HCT116 (cell line): ENCODE measurements around the gene EIPR1. TPM values are rescaled to one million over a fixed set of nuclear protein-coding genes. Genes with fewer than 3 reads are reported as not detected.

Experiments used
- ATAC-seq: fragments of 200-7000 bp; cut with Tn5 transposase; 2 replicates; pipeline ENCODE4 v1.9.1; 2020; ENCODE audit warnings: mild to moderate bottlenecking, moderate library complexity
- BruUV-seq: library from RNA; stranded (reverse); fragments of 400-500 nt; replicated peaks from 2 replicates; lab custom pipeline; 2021; lab: Mats Ljungman, UMichigan
- CTCF ChIA-PET: fragments of 300-600 bp; sonication (Branson Sonifier 250); formaldehyde crosslinking; loops from one replicate; lab custom pipeline; 2021; ENCODE audit warnings: antibody characterized with exemption; lab: Charles Lee
- POLR2A ChIA-PET: fragments of 300-600, 350-600 bp; sonication (Branson Sonifier 250); formaldehyde crosslinking; loops from one replicate; lab custom pipeline; 2021; ENCODE audit warnings: antibody characterized with exemption; lab: Charles Lee
- RAD21 ChIA-PET, 2 experiments: fragments of 300-600 bp; sonication (Branson Sonifier 250); formaldehyde crosslinking; loops; one replicate each; lab custom pipeline; 2023; ENCODE audit warnings: low total read pairs in 2 of 2; ENCODE audit not compliant: uncharacterized antibody in 2 of 2, unreplicated experiment in 2 of 2, low non-redundant PET in 1 of 2; lab: Charles Lee
- DNase-seq: peaks from one replicate; pipeline ENCODE4 v3.0.0-alpha.2; 2010; ENCODE audit warnings: low read depth, low spot score
- H2AFZ ChIP-seq: fragments of 200-600 bp; shearing (Covaris generic), sonication (generic); 2 replicates; pipeline ENCODE4 v1.6.1; 2017; ENCODE audit warnings: low read depth, mixed run types, mixed read lengths, antibody characterized with exemption, low read length; ENCODE audit not compliant: poor library complexity, severe bottlenecking
- H3K27ac ChIP-seq: 2 replicates; pipeline ENCODE4 v1.5.1; 2012; ENCODE audit warnings: low read depth, low read length
- H3K27me3 ChIP-seq: fragments of 200-600 bp; sonication (generic); 2 replicates; pipeline ENCODE4 v1.6.1; 2016; ENCODE audit warnings: mixed run types, low read length, mixed read lengths; ENCODE audit not compliant: insufficient read depth
- H3K36me3 ChIP-seq, 2 experiments: fragments of 200-500 bp in 1 of 2; fragments of 200-600 bp in 1 of 2; sonication (Bioruptor generic) in 1 of 2; sonication (generic) in 1 of 2; 2 replicates each; pipeline versions ENCODE4 v1.5.1 to v1.6.1; 2014 to 2016; ENCODE audit warnings: low read length in 2 of 2, inconsistent platforms in 1 of 2, mixed read lengths in 1 of 2, mixed run types in 1 of 2; ENCODE audit not compliant: insufficient read depth in 2 of 2, control insufficient read depth in 1 of 2
- H3K4me1 ChIP-seq, 2 experiments: fragments of 200-600 bp in 1 of 2; sonication (generic) in 1 of 2; 2 replicates each; pipeline versions ENCODE4 v1.5.1 to v1.6.1; 2012 to 2017; ENCODE audit warnings: low read length in 2 of 2, inconsistent platforms in 1 of 2, mild to moderate bottlenecking in 1 of 2, mixed read lengths in 1 of 2, mixed run types in 1 of 2, moderate library complexity in 1 of 2; ENCODE audit not compliant: insufficient read depth in 2 of 2, control insufficient read depth in 1 of 2
- H3K4me2 ChIP-seq: fragments of 200-600 bp; sonication (generic); 2 replicates; pipeline ENCODE4 v1.6.1; 2017; ENCODE audit warnings: mixed run types, low read length, mixed read lengths
- H3K4me3 ChIP-seq, 2 experiments: fragments of 200-600 bp in 1 of 2; sonication (generic) in 1 of 2; replicated peaks in 1 of 2; 2 replicates each; pipeline ENCODE4 v1.5.1; 2011 to 2016; ENCODE audit warnings: low read length in 2 of 2, control low read depth in 1 of 2, low read depth in 1 of 2, mild to moderate bottlenecking in 1 of 2, mixed read lengths in 1 of 2, mixed run types in 1 of 2
- H3K79me2 ChIP-seq: fragments of 200-600 bp; sonication (generic); 2 replicates; pipeline ENCODE4 v1.6.1; 2017; ENCODE audit warnings: mild to moderate bottlenecking, mixed run types, low read length, moderate library complexity, mixed read lengths; ENCODE audit not compliant: insufficient read depth
- H3K9ac ChIP-seq: fragments of 200-600 bp; sonication (generic); 2 replicates; pipeline ENCODE4 v1.6.1; 2016; ENCODE audit warnings: low read length, mixed read lengths
- H3K9me2 ChIP-seq: fragments of 200-600 bp; sonication (generic), shearing (Covaris generic); 2 replicates; pipeline ENCODE4 v1.6.1; 2017; ENCODE audit warnings: mixed run types, mild to moderate bottlenecking, moderate library complexity; ENCODE audit not compliant: insufficient read depth
- H3K9me3 ChIP-seq, 2 experiments: fragments of 200-500 bp in 1 of 2; fragments of 200-600 bp in 1 of 2; sonication (Bioruptor generic) in 1 of 2; sonication (generic) in 1 of 2; 2 replicates each; pipeline ENCODE4 v1.6.1; 2014 to 2017; ENCODE audit warnings: low read length in 2 of 2, mixed read lengths in 2 of 2, inconsistent platforms in 1 of 2, low read depth in 1 of 2, mild to moderate bottlenecking in 1 of 2, mixed run types in 1 of 2, moderate library complexity in 1 of 2; ENCODE audit not compliant: control insufficient read depth in 1 of 2, insufficient read depth in 1 of 2
- H4K20me1 ChIP-seq: fragments of 200-600 bp; sonication (generic), shearing (Covaris generic); 2 replicates; pipeline ENCODE4 v1.6.1; 2017; ENCODE audit warnings: mixed run types, mild to moderate bottlenecking, moderate library complexity; ENCODE audit not compliant: insufficient read depth
- CBX3 ChIP-seq: IDR thresholded peaks from 2 replicates; pipeline ENCODE4 v1.6.1; 2012; ENCODE audit warnings: low read depth
- CEBPB ChIP-seq: IDR thresholded peaks from 2 replicates; pipeline ENCODE4 v1.6.1; 2012; ENCODE audit warnings: low read depth
- CTCF ChIP-seq, 3 experiments: fragments of 200-600 bp in 1 of 3; sonication (generic) in 1 of 3; IDR thresholded peaks in 2 of 3; conservative IDR thresholded peaks in 1 of 3; 2 replicates each; pipeline ENCODE4 v1.5.1; 2012 to 2017; ENCODE audit warnings: low read depth in 2 of 3, low read length in 2 of 3, antibody characterized with exemption in 1 of 3, borderline replicate concordance in 1 of 3, control low read depth in 1 of 3, mild to moderate bottlenecking in 1 of 3, mixed read lengths in 1 of 3, mixed run types in 1 of 3, moderate library complexity in 1 of 3; ENCODE audit not compliant: insufficient read depth in 1 of 3
- ELF1 ChIP-seq: IDR thresholded peaks from 2 replicates; pipeline ENCODE4 v1.6.1; 2012; ENCODE audit warnings: low read depth, borderline replicate concordance
- EZH2phosphoT487 ChIP-seq: fragments of 200-600 bp; IDR thresholded peaks from 2 replicates; pipeline ENCODE4 v1.6.1; 2018; ENCODE audit warnings: antibody characterized with exemption, borderline replicate concordance
- FOSL1 ChIP-seq: IDR thresholded peaks from 2 replicates; pipeline ENCODE4 v1.6.1; 2012; ENCODE audit warnings: low read depth
- MAX ChIP-seq: IDR thresholded peaks from 2 replicates; pipeline ENCODE4 v1.6.1; 2012
- POLR2AphosphoS5 ChIP-seq: IDR thresholded peaks from 2 replicates; pipeline ENCODE4 v1.6.1; 2011; ENCODE audit warnings: mild to moderate bottlenecking, low read depth, low read length, moderate library complexity
- REST ChIP-seq: IDR thresholded peaks from 2 replicates; pipeline ENCODE4 v1.6.1; 2012; ENCODE audit warnings: low read depth
- SP1 ChIP-seq: IDR thresholded peaks from 2 replicates; pipeline ENCODE4 v1.6.1; 2012; ENCODE audit warnings: low read depth
- YY1 ChIP-seq: IDR thresholded peaks from 2 replicates; pipeline ENCODE4 v1.6.1; 2011; ENCODE audit warnings: low read length, low read depth, moderate library complexity, mild to moderate bottlenecking; ENCODE audit not compliant: insufficient replicate concordance; ENCODE audit errors: extremely low read depth
- ZFX ChIP-seq: fragments of 450-650 bp; IDR thresholded peaks from 2 replicates; pipeline ENCODE4 v1.6.1; 2017
- ZNF274 ChIP-seq: fragments of 200-500 bp; sonication (Bioruptor generic); IDR thresholded peaks from 2 replicates; pipeline ENCODE4 v1.6.1; 2014; ENCODE audit warnings: mild to moderate bottlenecking, low read depth, low read length, inconsistent platforms
- intact Hi-C: fragments of 100-400 bp; cut with micrococcal nuclease; formaldehyde crosslinking; loops from 2 replicates; pipeline ENCODE4 v1.10.0; 2022
- total RNA-seq: library from RNA; stranded (reverse); gene quantifications from one replicate; pipeline ENCODE4 v1.2.1, GENCODE V29; 2021; ENCODE audit not compliant: unreplicated experiment

The EIPR1 gene
- total RNA-seq, 1 experiment from 2014 or later, result 36.9 TPM

- peaks cover 11% of the 10 kb centered on the region; the same call in 1 of the 2 replicates for H3K79me2 ChIP-seq
- no peaks in the 10 kb centered on the region for H3K9me2 ChIP-seq
- CTCF ChIA-PET, result no interaction called here
- no peaks in the 10 kb centered on the region for H4K20me1 ChIP-seq
- no peak overlapping the region for H2AFZ ChIP-seq
- peaks cover 3 to 8% of the 10 kb centered on the region in 2 experiments; a peak in 2 of 4 replicates for H3K4me1 ChIP-seq
- POLR2A ChIA-PET, result no interaction called here
- no TSS peak for BruUV-seq
- DNase-seq (no peak), ATAC-seq (no peak)
- H3K9me3 ChIP-seq, result no peaks in the 10 kb centered on the region
- intact Hi-C loops, result loop anchor here (5.0 kb wide), 2 partner anchors 105 to 460 kb away; no protein-coding TSS in a partner anchor
- no peak overlapping the region for H3K9ac ChIP-seq
- no peak overlapping the region for H3K4me3 ChIP-seq
- no peaks in the 10 kb centered on the region for H3K27me3 ChIP-seq
- H3K27ac ChIP-seq, result no peak overlapping the region
- RAD21 ChIA-PET, result no interaction called here
- H3K36me3 ChIP-seq, result no peaks in the 10 kb centered on the region
- no peak for TF ChIP-seq ELF1
- no peak for TF ChIP-seq POLR2AphosphoS5
- no peak for TF ChIP-seq YY1
- no peak for TF ChIP-seq ZFX
- H3K4me2 ChIP-seq, result no peak overlapping the region
These were observed 75.2 kb downstream of the EIPR1 start for GRCh38 chr2:3302421-3302750.

GRCh38 chr2:3301001-3301400 lies 76.6 kb downstream of the EIPR1 start:
- Histone ChIP-seq H3K9me2 (no peaks in the 10 kb centered on the region), H3K9ac (no peak overlapping the region), H3K27me3 (no peaks in the 10 kb centered on the region), H3K36me3 (no peaks in the 10 kb centered on the region), H3K4me3 (no peak overlapping the region), H3K4me2 (no peak overlapping the region), H3K9me3 (no peaks in the 10 kb centered on the region), H3K79me2 (peaks cover 11% of the 10 kb centered on the region; the same call in 1 of the 2 replicates), H3K4me1 (peaks cover 3 to 8% of the 10 kb centered on the region in 2 experiments; a peak in 2 of 4 replicates), H3K27ac (no peak overlapping the region), H4K20me1 (no peaks in the 10 kb centered on the region), H2AFZ (no peak overlapping the region)
- RAD21 ChIA-PET, result no interaction called here
- CTCF ChIA-PET, result no interaction called here
- no peak for DNase-seq
- POLR2A ChIA-PET, result no interaction called here
- no TSS peak for BruUV-seq
- no peak for ATAC-seq
- no peak for TF ChIP-seq MAX
- no peak for TF ChIP-seq ZNF274
- TF ChIP-seq FOSL1, result no peak
- no peak for TF ChIP-seq CEBPB
- TF ChIP-seq EZH2phosphoT487, result no peak
- TF ChIP-seq ZFX, result no peak
- TF ChIP-seq SP1, result no peak
- no peak for TF ChIP-seq REST
- no peak for TF ChIP-seq YY1
- TF ChIP-seq CBX3, result no peak
- no peak for TF ChIP-seq CTCF (IDR thresholded peaks at IDR 0.05 in 2 of 3, conservative IDR thresholded peaks at IDR 0.05 in 1 of 3; ENCODE audit: borderline replicate concordance in 1 of 3, insufficient read depth in 1 of 3, low read depth in 2 of 3, low read length in 2 of 3)
- intact Hi-C loops, result loop anchor here (5.0 kb wide), 2 partner anchors 104 to 459 kb away; no protein-coding TSS in a partner anchor
